Uterus (tissue), 4 donors: ENCODE results near the gene CIZ1. TPM values are rescaled to one million over a fixed set of nuclear protein-coding genes. Genes with fewer than 3 reads are reported as not detected.

Source experiments
- DNase-seq, 2 donors: peaks; one replicate each; pipeline ENCODE4 v3.0.0-alpha.2; 2019 to 2020
- H3K27ac ChIP-seq, 2 donors: fragments of 200-600 bp; sonication (generic); 1 replicate in 1 of 2; 2 replicates in 1 of 2; pipeline ENCODE4 v1.5.1; 2016 to 2018
- H3K27me3 ChIP-seq, 2 donors: fragments of 200-600 bp; sonication (generic); one replicate each; pipeline ENCODE4 v1.5.1; 2018 to 2019; ENCODE audit warnings: control low read depth in 1 of 2
- H3K36me3 ChIP-seq, 2 donors: fragments of 200-600 bp; sonication (generic); one replicate each; pipeline ENCODE4 v1.5.1; 2019; ENCODE audit warnings: control low read depth in 1 of 2
- H3K4me1 ChIP-seq, 2 donors: fragments of 200-600 bp; sonication (generic); one replicate each; pipeline ENCODE4 v1.5.1; 2018 to 2019; ENCODE audit warnings: control low read depth in 1 of 2
- H3K4me3 ChIP-seq, 2 donors: fragments of 200-600 bp; sonication (generic); 1 replicate in 1 of 2; 2 replicates in 1 of 2; pipeline ENCODE4 v1.5.1; 2018 to 2019; ENCODE audit warnings: mild to moderate bottlenecking in 1 of 2
- H3K9me3 ChIP-seq, 2 donors: fragments of 200-600 bp; sonication (generic); one replicate each; pipeline ENCODE4 v1.5.1; 2019; ENCODE audit warnings: control low read depth in 1 of 2
- CTCF ChIP-seq, 4 experiments: fragments of 200-600 bp in 2 of 4; fragments of 450-650 bp in 2 of 4; sonication (generic) in 2 of 4; IDR thresholded peaks; one replicate each; pipeline ENCODE4 v1.5.1; 2016 to 2019; ENCODE audit warnings: antibody characterized with exemption in 4 of 4, mild to moderate bottlenecking in 2 of 4, moderate library complexity in 1 of 4
- POLR2A ChIP-seq, 2 donors: fragments of 450-650 bp; IDR thresholded peaks; one replicate each; pipeline ENCODE4 v1.6.1; 2016; ENCODE audit warnings: antibody characterized with exemption in 2 of 2, mild to moderate bottlenecking in 1 of 2, moderate library complexity in 1 of 2
- intact Hi-C: fragments of 100-400 bp; cut with DNase I; formaldehyde crosslinking; loops from one replicate; pipeline ENCODE4 v1.15.1; 2023; ENCODE audit warnings: low total_unique reads
- total RNA-seq, 4 donors: library from RNA; depleted of rRNA in 3 of 4; stranded (reverse); fragments of >200 nt in 3 of 4; gene quantifications; one replicate each; pipeline versions ENCODE4 v1.1.0 to v1.2.4, GENCODE V29; 2014 to 2023
- donor health status: DM: yes; HTN: yes; CAD: no.

CIZ1 gene
- total RNA-seq, 4 donors from 2014 or later, result 31.3 to 151 (median 52.6) TPM

- no peak overlapping the region for H3K27ac ChIP-seq
- H3K27me3 ChIP-seq, result no peaks in the 10 kb centered on the region
- H3K36me3 ChIP-seq, result no peaks in the 10 kb centered on the region
- intact Hi-C loops, result no loop called here
- H3K9me3 ChIP-seq, result no peaks in the 10 kb centered on the region
- no peak overlapping the region for H3K4me3 ChIP-seq
- no peaks in the 10 kb centered on the region for H3K4me1 ChIP-seq
- TF ChIP-seq POLR2A (IDR thresholded peaks at IDR 0.05), result no peak
- no peak for TF ChIP-seq CTCF (IDR thresholded peaks at IDR 0.05)
- no peak for DNase-seq
Measured at GRCh38 chr9:128146591-128147120, 44.7 kb downstream of the CIZ1 start.

- Histone ChIP-seq H3K27ac (no peak overlapping the region), H3K27me3 (no peaks in the 10 kb centered on the region), H3K4me1 (no peaks in the 10 kb centered on the region), H3K4me3 (no peak overlapping the region), H3K36me3 (no peaks in the 10 kb centered on the region), H3K9me3 (no peaks in the 10 kb centered on the region)
- intact Hi-C loops, result no loop called here
- TF ChIP-seq CTCF (IDR thresholded peaks at IDR 0.05) (no peak), POLR2A (IDR thresholded peaks at IDR 0.05) (no peak)
- no peak for DNase-seq
Measured at GRCh38 chr9:128145951-128146351, 45.4 kb downstream of the CIZ1 start.

GRCh38 chr9:128145536-128145935 lies 45.8 kb downstream of the CIZ1 start:
- no peak for TF ChIP-seq CTCF (IDR thresholded peaks at IDR 0.05)
- no peak for TF ChIP-seq POLR2A (IDR thresholded peaks at IDR 0.05)
- DNase-seq, result no peak
- no peak overlapping the region for H3K4me3 ChIP-seq
- no peak overlapping the region for H3K27ac ChIP-seq
- no peaks in the 10 kb centered on the region for H3K27me3 ChIP-seq
- no peaks in the 10 kb centered on the region for H3K36me3 ChIP-seq
- no peaks in the 10 kb centered on the region for H3K9me3 ChIP-seq
- H3K4me1 ChIP-seq, result no peaks in the 10 kb centered on the region
- intact Hi-C loops, result no loop called here

- no peak for TF ChIP-seq POLR2A (IDR thresholded peaks at IDR 0.05)
- TF ChIP-seq CTCF (IDR thresholded peaks at IDR 0.05), result no peak
- intact Hi-C loops, result no loop called here
- no peak for DNase-seq
- Histone ChIP-seq H3K36me3 (no peaks in the 10 kb centered on the region), H3K9me3 (no peaks in the 10 kb centered on the region), H3K4me1 (no peaks in the 10 kb centered on the region), H3K27ac (no peak overlapping the region), H3K27me3 (no peaks in the 10 kb centered on the region), H3K4me3 (no peak overlapping the region)
Measured at GRCh38 chr9:128144239-128145181, 46.9 kb downstream of the CIZ1 start.

- no peak overlapping the region for H3K4me3 ChIP-seq
- TF ChIP-seq CTCF (IDR thresholded peaks at IDR 0.05), result no peak
- no peak for TF ChIP-seq POLR2A (IDR thresholded peaks at IDR 0.05)
- no peaks in the 10 kb centered on the region for H3K9me3 ChIP-seq
- H3K36me3 ChIP-seq, result no peaks in the 10 kb centered on the region
- intact Hi-C loops, result no loop called here
- no peaks in the 10 kb centered on the region for H3K27me3 ChIP-seq
- H3K27ac ChIP-seq, result no peak overlapping the region
- no peak for DNase-seq
- no peaks in the 10 kb centered on the region for H3K4me1 ChIP-seq
Measured at GRCh38 chr9:128143525-128144238, 47.7 kb downstream of the CIZ1 start.
